ENCODE data around the gene MYOC. TPM values are rescaled to one million over a fixed set of nuclear protein-coding genes. Genes with fewer than 3 reads are reported as not detected.

MYOC gene
- total RNA-seq, 1 experiment from 2014 or later = not detected

- H3K79me1 ChIP-seq (ENCODE audit: insufficient read depth, low read depth, low read length, poor library complexity, severe bottlenecking) = no peaks in the 10 kb centered on the region
- H3K79me2 ChIP-seq (ENCODE audit: insufficient read depth, low read length) = no peaks in the 10 kb centered on the region
- H2AFZ ChIP-seq (ENCODE audit: low read length) = no peak overlapping the region
- no peaks in the 10 kb centered on the region for H4K20me1 ChIP-seq (ENCODE audit: control insufficient read depth, insufficient read depth, insufficient read length)
- peaks cover 38 to 43% of the 10 kb centered on the region in 2 experiments for H3K4me1 Mint-ChIP-seq
- H3K27ac Mint-ChIP-seq = peak overlapping the region; percentile 90 to 97 (median 93); a peak in 3 of 7 replicates
- H3K36me3 Mint-ChIP-seq (ENCODE audit: insufficient read depth in 1 of 3, low read depth in 3 of 3) = no peaks in the 10 kb centered on the region
- no peaks in the 10 kb centered on the region for H3K9me3 ChIP-seq (ENCODE audit: control insufficient read depth, low read depth, low read length)
- no peak overlapping the region for H3K9ac ChIP-seq (ENCODE audit: extremely low read depth, insufficient read length, low read length)
- no peaks in the 10 kb centered on the region for H3K23me2 ChIP-seq (ENCODE audit: insufficient read length, low read depth, low read length, poor library complexity, severe bottlenecking)
- no peaks in the 10 kb centered on the region for H3K9me3 Mint-ChIP-seq
- TF ChIP-seq, protein P1, sequence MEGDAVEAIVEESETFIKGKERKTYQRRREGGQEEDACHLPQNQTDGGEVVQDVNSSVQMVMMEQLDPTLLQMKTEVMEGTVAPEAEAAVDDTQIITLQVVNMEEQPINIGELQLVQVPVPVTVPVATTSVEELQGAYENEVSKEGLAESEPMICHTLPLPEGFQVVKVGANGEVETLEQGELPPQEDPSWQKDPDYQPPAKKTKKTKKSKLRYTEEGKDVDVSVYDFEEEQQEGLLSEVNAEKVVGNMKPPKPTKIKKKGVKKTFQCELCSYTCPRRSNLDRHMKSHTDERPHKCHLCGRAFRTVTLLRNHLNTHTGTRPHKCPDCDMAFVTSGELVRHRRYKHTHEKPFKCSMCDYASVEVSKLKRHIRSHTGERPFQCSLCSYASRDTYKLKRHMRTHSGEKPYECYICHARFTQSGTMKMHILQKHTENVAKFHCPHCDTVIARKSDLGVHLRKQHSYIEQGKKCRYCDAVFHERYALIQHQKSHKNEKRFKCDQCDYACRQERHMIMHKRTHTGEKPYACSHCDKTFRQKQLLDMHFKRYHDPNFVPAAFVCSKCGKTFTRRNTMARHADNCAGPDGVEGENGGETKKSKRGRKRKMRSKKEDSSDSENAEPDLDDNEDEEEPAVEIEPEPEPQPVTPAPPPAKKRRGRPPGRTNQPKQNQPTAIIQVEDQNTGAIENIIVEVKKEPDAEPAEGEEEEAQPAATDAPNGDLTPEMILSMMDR (conservative IDR thresholded peaks at IDR 0.05) = no peak
- peak overlapping the region; percentile 65 for H3K18ac ChIP-seq (ENCODE audit: insufficient read length, low read depth, low read length)
- H3K4me3 Mint-ChIP-seq = no peak overlapping the region
- no peak overlapping the region for H2BK20ac ChIP-seq (ENCODE audit: low read depth, low read length, poor library complexity, severe bottlenecking)
- DNase-seq = peak; percentile 43
- no peak overlapping the region for H4K5ac ChIP-seq (ENCODE audit: insufficient read length, low read depth, low read length)
- peaks cover 2% of the 10 kb centered on the region; the same call in 1 of the 2 replicates for H3K4me1 ChIP-seq (ENCODE audit: insufficient read depth, low read length)
- H3K4ac ChIP-seq (ENCODE audit: low read depth, low read length) = no peak overlapping the region
- H2AK5ac ChIP-seq (ENCODE audit: insufficient read length, low read length) = no peak overlapping the region
- no peak overlapping the region for H3K14ac ChIP-seq (ENCODE audit: insufficient read depth, low read length)
- no peak overlapping the region for H4K91ac ChIP-seq (ENCODE audit: insufficient read length, low read depth, low read length)
- H3K23ac ChIP-seq (ENCODE audit: insufficient read length, low read depth, low read length) = no peak overlapping the region
- H3K27me3 Mint-ChIP-seq (ENCODE audit: low read depth) = no peaks in the 10 kb centered on the region; the same call in 1 of the 2 replicates
- H3K27ac ChIP-seq (ENCODE audit: insufficient read length, low read depth, low read length) = no peak overlapping the region
- no peak overlapping the region for H2BK5ac ChIP-seq (ENCODE audit: insufficient read length, low read length)
- H3K4me2 ChIP-seq (ENCODE audit: insufficient read depth, insufficient read length, low read length) = no peak overlapping the region
- no peak overlapping the region for H2BK120ac ChIP-seq (ENCODE audit: low read depth, low read length, poor library complexity, severe bottlenecking)
- no peak overlapping the region for H3T11ph ChIP-seq (ENCODE audit: low read length)
- H3K56ac ChIP-seq (ENCODE audit: insufficient read length, low read depth, low read length) = no peak overlapping the region
- WGBS (ENCODE audit: extremely low coverage, insufficient read length, low lambda C conversion rate) = no CpG with 5 or more reads among the region's 4 CpGs
- no peaks in the 10 kb centered on the region for H3K27me3 ChIP-seq (ENCODE audit: insufficient read depth, low read length)
- H2BK15ac ChIP-seq (ENCODE audit: low read depth, low read length) = no peak overlapping the region
- H4K8ac ChIP-seq (replicated peaks; ENCODE audit: insufficient read length, low read depth, low read length) = no peak overlapping the region
- no peak overlapping the region for H2BK12ac ChIP-seq (ENCODE audit: insufficient read length, low read depth, low read length)
Observed at GRCh38 chr1:171642197-171642596, 10.3 kb downstream of the MYOC start.
